HepG2 (cell line): ENCODE data around the gene APBA1. TPM values are rescaled to one million over a fixed set of nuclear protein-coding genes. Genes with fewer than 3 reads are reported as not detected.
A peak's percentile ranks its signal among the peaks of the same experiment; 100 is the strongest.

ENCODE experiments used
- ARID3A ChIP-seq: IDR thresholded peaks from 2 replicates; pipeline ENCODE4 v1.6.1; 2012; ENCODE audit warnings: low read depth, low read length, improper control_type of control experiment
- CEBPG ChIP-seq: IDR thresholded peaks from 2 replicates; pipeline ENCODE4 v1.6.1; 2016
- MTF2 ChIP-seq: sonication (generic); formaldehyde crosslinking; IDR thresholded peaks from 2 replicates; pipeline ENCODE4 v1.5.0; 2020; ENCODE audit warnings: missing genetic modification reagents, borderline replicate concordance
- PATZ1 ChIP-seq: sonication (generic); formaldehyde crosslinking; IDR thresholded peaks from 2 replicates; pipeline ENCODE4 v1.4.0; 2020; ENCODE audit warnings: missing genetic modification reagents
- PHF21A ChIP-seq: sonication (generic); formaldehyde crosslinking; IDR thresholded peaks from 2 replicates; pipeline ENCODE4 v1.5.0; 2020; ENCODE audit warnings: mild to moderate bottlenecking, missing genetic modification reagents
- TFDP1 ChIP-seq: IDR thresholded peaks from 2 replicates; pipeline ENCODE4 v1.6.1; 2016; ENCODE audit warnings: missing compliant biosample characterization, missing genetic modification reagents, borderline replicate concordance
- ZNF331 ChIP-seq: sonication (generic); formaldehyde crosslinking; IDR thresholded peaks from 2 replicates; pipeline ENCODE4 v1.4.0; 2020; ENCODE audit warnings: missing genetic modification reagents
- ZNF503 ChIP-seq: sonication (generic); formaldehyde crosslinking; IDR thresholded peaks from 2 replicates; pipeline ENCODE4 v1.4.0; 2020; ENCODE audit warnings: missing genetic modification reagents
- polyA plus RNA-seq, 8 experiments: library from polyadenylated mRNA; depleted of rRNA in 3 of 8; stranded (reverse) in 7 of 8; unstranded in 1 of 8; fragments of >200 nt; fragmentation: Illumina TruSeq in 4 of 8; extraction: Trizol in 4 of 8; gene quantifications; 2 replicates each; pipeline versions ENCODE4 v1.2.1 to v1.2.3, GENCODE V29; 2011 to 2016; ENCODE audit warnings: low read depth in 4 of 8, missing spikeins in 1 of 8, mixed read lengths in 1 of 8; ENCODE audit not compliant: insufficient read depth in 1 of 8
- total RNA-seq, 5 experiments: library from RNA; depleted of rRNA; stranded (reverse); fragments of >200 nt; fragmentation: Illumina TruSeq; extraction: Trizol; gene quantifications; 2 replicates each; pipeline ENCODE4 v1.2.3, GENCODE V29; 2016; ENCODE audit warnings: low read depth in 1 of 5
- TF ChIP-seq, protein P1 (sequence below): sonication (generic); formaldehyde crosslinking; IDR thresholded peaks from 2 replicates; pipeline ENCODE4 v1.4.0; 2020; ENCODE audit warnings: missing genetic modification reagents
- TF ChIP-seq, protein P2 (sequence below): sonication (generic); formaldehyde crosslinking; conservative IDR thresholded peaks from 2 replicates; pipeline ENCODE4 v1.8.0; 2022; ENCODE audit warnings: mild to moderate bottlenecking, moderate library complexity, missing genetic modification reagents
- TF ChIP-seq, protein P3 (sequence below): sonication (generic); formaldehyde crosslinking; IDR thresholded peaks from 2 replicates; pipeline ENCODE4 v1.5.0; 2020; ENCODE audit warnings: mild to moderate bottlenecking, missing genetic modification reagents
- TF ChIP-seq, protein P4 (sequence below), 2 experiments: sonication (generic) in 1 of 2; formaldehyde crosslinking in 1 of 2; IDR thresholded peaks; 2 replicates each; pipeline versions ENCODE4 v1.5.1 to v1.6.1; 2011 to 2020; ENCODE audit warnings: borderline replicate concordance in 1 of 2, low read depth in 1 of 2, low read length in 1 of 2, mild to moderate bottlenecking in 1 of 2, missing genetic modification reagents in 1 of 2, moderate library complexity in 1 of 2

APBA1 gene
- total and polyA plus RNA-seq, 2 of the 13 experiments (the other 11 are each of a cell fraction or from before 2014, with no cell fraction given) = 0.15 TPM; not detected in 1

GRCh38 chr9:69672596-69673310, 582 bp upstream of the APBA1 start (continued):
- TF ChIP-seq, protein P1, sequence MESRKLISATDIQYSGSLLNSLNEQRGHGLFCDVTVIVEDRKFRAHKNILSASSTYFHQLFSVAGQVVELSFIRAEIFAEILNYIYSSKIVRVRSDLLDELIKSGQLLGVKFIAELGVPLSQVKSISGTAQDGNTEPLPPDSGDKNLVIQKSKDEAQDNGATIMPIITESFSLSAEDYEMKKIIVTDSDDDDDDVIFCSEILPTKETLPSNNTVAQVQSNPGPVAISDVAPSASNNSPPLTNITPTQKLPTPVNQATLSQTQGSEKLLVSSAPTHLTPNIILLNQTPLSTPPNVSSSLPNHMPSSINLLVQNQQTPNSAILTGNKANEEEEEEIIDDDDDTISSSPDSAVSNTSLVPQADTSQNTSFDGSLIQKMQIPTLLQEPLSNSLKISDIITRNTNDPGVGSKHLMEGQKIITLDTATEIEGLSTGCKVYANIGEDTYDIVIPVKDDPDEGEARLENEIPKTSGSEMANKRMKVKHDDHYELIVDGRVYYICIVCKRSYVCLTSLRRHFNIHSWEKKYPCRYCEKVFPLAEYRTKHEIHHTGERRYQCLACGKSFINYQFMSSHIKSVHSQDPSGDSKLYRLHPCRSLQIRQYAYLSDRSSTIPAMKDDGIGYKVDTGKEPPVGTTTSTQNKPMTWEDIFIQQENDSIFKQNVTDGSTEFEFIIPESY = no peak
- TF ChIP-seq, protein P2, sequence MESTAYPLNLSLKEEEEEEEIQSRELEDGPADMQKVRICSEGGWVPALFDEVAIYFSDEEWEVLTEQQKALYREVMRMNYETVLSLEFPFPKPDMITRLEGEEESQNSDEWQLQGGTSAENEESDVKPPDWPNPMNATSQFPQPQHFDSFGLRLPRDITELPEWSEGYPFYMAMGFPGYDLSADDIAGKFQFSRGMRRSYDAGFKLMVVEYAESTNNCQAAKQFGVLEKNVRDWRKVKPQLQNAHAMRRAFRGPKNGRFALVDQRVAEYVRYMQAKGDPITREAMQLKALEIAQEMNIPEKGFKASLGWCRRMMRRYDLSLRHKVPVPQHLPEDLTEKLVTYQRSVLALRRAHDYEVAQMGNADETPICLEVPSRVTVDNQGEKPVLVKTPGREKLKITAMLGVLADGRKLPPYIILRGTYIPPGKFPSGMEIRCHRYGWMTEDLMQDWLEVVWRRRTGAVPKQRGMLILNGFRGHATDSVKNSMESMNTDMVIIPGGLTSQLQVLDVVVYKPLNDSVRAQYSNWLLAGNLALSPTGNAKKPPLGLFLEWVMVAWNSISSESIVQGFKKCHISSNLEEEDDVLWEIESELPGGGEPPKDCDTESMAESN (CRISPR knock-in tag) = peak; percentile 51; the same call in 1 of the 2 replicates
- TF ChIP-seq PHF21A (CRISPR knock-in tag) = no peak
- no peak for TF ChIP-seq ZNF503 (CRISPR knock-in tag)
- 0 out of 2 replicates have a peak, but pooled peaks have one; percentile 12 for TF ChIP-seq PATZ1 (CRISPR knock-in tag)
- 0 out of 2 replicates have a peak, but pooled peaks have one; percentile 50 for TF ChIP-seq ZNF331 (CRISPR knock-in tag)
- TF ChIP-seq CEBPG = no peak
- TF ChIP-seq TFDP1 (CRISPR knock-in tag) = peak; percentile 66; the same call in 1 of the 2 replicates
- no peak for TF ChIP-seq ARID3A
- 0 out of 2 replicates have a peak, but pooled peaks have one; percentile 68 for TF ChIP-seq MTF2 (CRISPR knock-in tag)
- TF ChIP-seq, protein P3, sequence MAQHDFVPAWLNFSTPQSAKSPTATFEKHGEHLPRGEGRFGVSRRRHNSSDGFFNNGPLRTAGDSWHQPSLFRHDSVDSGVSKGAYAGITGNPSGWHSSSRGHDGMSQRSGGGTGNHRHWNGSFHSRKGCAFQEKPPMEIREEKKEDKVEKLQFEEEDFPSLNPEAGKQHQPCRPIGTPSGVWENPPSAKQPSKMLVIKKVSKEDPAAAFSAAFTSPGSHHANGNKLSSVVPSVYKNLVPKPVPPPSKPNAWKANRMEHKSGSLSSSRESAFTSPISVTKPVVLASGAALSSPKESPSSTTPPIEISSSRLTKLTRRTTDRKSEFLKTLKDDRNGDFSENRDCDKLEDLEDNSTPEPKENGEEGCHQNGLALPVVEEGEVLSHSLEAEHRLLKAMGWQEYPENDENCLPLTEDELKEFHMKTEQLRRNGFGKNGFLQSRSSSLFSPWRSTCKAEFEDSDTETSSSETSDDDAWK = no peak
- TF ChIP-seq, protein P4, sequence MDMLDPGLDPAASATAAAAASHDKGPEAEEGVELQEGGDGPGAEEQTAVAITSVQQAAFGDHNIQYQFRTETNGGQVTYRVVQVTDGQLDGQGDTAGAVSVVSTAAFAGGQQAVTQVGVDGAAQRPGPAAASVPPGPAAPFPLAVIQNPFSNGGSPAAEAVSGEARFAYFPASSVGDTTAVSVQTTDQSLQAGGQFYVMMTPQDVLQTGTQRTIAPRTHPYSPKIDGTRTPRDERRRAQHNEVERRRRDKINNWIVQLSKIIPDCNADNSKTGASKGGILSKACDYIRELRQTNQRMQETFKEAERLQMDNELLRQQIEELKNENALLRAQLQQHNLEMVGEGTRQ (IDR thresholded peaks at IDR 0.05; ENCODE audit: low read depth, low read length) = no peak
- TF ChIP-seq, protein P4 (CRISPR knock-in tag; IDR thresholded peaks at IDR 0.05; ENCODE audit: borderline replicate concordance) = no peak
